ENCODE data around the gene PRKCQ.

- TF ChIP-seq CTCF (conservative IDR thresholded peaks at IDR 0.05; ENCODE audit: low read depth, low read length) (no peak), RAD21 (IDR thresholded peaks at IDR 0.05; ENCODE audit: low read length) (no peak), MAZ (IDR thresholded peaks at IDR 0.05; ENCODE audit: borderline replicate concordance, low read depth, low read length) (no peak), CHD1 (IDR thresholded peaks at IDR 0.05; ENCODE audit: low read depth, low read length) (no peak), USF2 (IDR thresholded peaks at IDR 0.05; ENCODE audit: low read depth, low read length) (no peak), RFX5 (IDR thresholded peaks at IDR 0.05; ENCODE audit: low read depth, low read length) (no peak), MAFK (IDR thresholded peaks at IDR 0.05; ENCODE audit: low read depth, low read length) (no peak), POLR2A (IDR thresholded peaks at IDR 0.05; ENCODE audit: low read depth, low read length) (no peak), BHLHE40 (IDR thresholded peaks at IDR 0.05; ENCODE audit: low read depth, low read length) (no peak), FOS (IDR thresholded peaks at IDR 0.05; ENCODE audit: low read depth, low read length) (no peak), ELK1 (IDR thresholded peaks at IDR 0.05; ENCODE audit: borderline replicate concordance, low read depth, low read length) (no peak), RCOR1 (IDR thresholded peaks at IDR 0.05; ENCODE audit: insufficient replicate concordance, low read length) (no peak), MXI1 (IDR thresholded peaks at IDR 0.05; ENCODE audit: borderline replicate concordance, low read depth, low read length) (no peak), SMC3 (IDR thresholded peaks at IDR 0.05; ENCODE audit: low read depth, low read length) (no peak)
Observed at GRCh38 chr10:6505300-6505699, 74.8 kb downstream of the PRKCQ start.
